IPS-20b (cell line): ENCODE results near the gene EEF1AKMT3.

Experiments
- H3K27ac ChIP-seq: one replicate; pipeline ENCODE4 v1.5.1; 2013; ENCODE audit warnings: low read length
- H3K27me3 ChIP-seq: 2 replicates; pipeline ENCODE4 v1.6.1; 2013; ENCODE audit warnings: mild to moderate bottlenecking, low read length, inconsistent platforms; ENCODE audit not compliant: insufficient read depth
- H3K36me3 ChIP-seq: 2 replicates; pipeline ENCODE4 v1.6.1; 2013; ENCODE audit warnings: low read depth, mild to moderate bottlenecking, inconsistent platforms, low read length, moderate library complexity; ENCODE audit not compliant: insufficient read depth
- H3K4me1 ChIP-seq: 2 replicates; pipeline ENCODE4 v1.6.1; 2013; ENCODE audit warnings: mild to moderate bottlenecking, control low read depth, inconsistent platforms, low read length, moderate library complexity; ENCODE audit not compliant: insufficient read depth
- H3K4me3 ChIP-seq: 2 replicates; pipeline ENCODE4 v1.5.1; 2013; ENCODE audit warnings: mild to moderate bottlenecking, low read length, inconsistent platforms
- H3K9ac ChIP-seq: 2 replicates; pipeline ENCODE4 v1.6.1; 2013; ENCODE audit warnings: low read depth, mild to moderate bottlenecking, inconsistent platforms, low read length, moderate library complexity
- H3K9me3 ChIP-seq: 2 replicates; pipeline ENCODE4 v1.6.1; 2013; ENCODE audit warnings: mild to moderate bottlenecking, low read depth, low read length, inconsistent platforms; ENCODE audit not compliant: insufficient read depth

EEF1AKMT3 gene

DNA sequence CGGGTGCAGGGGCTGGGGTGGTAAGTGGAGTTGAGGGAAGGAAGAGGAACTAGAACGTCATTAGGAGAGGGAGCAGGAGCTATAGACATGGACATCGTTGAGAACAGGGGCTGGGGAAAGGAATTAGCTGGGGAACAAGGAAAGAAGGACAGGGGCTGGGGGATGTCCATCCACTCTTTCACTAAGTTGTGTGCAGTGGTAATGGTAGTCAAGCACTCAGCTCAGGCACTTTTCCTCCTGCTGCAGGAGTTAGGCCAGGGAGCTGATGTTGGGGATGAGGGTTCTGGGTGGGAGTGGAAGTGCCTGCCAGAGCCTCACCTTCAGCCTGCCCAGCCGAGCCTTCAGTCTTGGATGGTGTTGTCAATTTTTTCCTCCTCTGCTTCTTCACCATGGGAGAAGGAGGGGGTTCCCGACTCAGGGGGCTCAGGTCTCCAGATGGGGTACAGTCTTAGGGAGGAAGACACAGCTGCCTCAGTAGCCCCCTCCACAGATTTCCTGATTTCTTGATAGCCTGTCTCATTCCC lies 43.0 kb upstream of the EEF1AKMT3 start:
- H3K9ac ChIP-seq = no peak overlapping the region
- peaks cover 99% of the 10 kb centered on the region for H3K27me3 ChIP-seq
- no peak overlapping the region for H3K27ac ChIP-seq
- H3K4me3 ChIP-seq = no peak overlapping the region
- peaks cover 5% of the 10 kb centered on the region; the same call in 1 of the 2 replicates for H3K4me1 ChIP-seq
- H3K36me3 ChIP-seq = no peaks in the 10 kb centered on the region
- no peaks in the 10 kb centered on the region for H3K9me3 ChIP-seq

DNA sequence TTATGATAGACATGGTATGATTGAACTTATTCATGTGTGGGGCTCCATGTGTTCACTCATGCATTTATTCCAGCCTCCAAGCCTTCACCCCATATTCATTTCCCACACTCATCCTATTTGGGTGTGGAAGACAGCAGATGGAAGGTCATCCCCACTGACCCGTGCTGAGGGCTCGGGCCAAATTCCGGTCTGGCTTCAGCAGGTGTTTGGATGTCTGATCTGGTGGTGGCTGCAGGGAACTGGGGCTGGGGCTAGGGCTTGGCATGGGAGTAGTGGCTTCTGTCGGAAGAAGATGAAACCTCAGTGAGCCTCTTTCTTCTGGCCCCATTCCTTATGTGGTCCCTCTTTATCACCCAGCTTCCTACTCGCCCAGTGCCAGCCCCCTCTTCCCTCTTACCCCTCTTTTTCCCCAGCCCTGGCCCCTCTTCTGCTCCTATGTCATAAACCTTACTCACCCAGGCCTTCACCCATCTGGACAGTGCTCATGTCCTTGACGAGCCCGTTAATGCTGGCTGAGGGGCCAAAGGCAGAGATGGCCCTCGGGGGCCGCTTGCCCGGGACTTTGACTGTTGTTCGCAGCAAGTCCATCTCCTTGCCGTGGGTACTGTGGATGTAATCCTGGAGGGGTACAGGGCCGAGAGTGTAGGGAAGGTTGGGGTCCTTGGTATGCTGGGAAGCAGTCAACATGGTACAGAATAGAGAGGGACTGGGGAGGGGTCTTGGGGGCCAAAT lies 41.9 kb upstream of the EEF1AKMT3 start:
- Histone ChIP-seq H3K4me1 (peaks cover 5% of the 10 kb centered on the region; the same call in 1 of the 2 replicates), H3K9me3 (no peaks in the 10 kb centered on the region), H3K36me3 (no peaks in the 10 kb centered on the region), H3K27me3 (peaks cover 99% of the 10 kb centered on the region), H3K4me3 (no peak overlapping the region), H3K27ac (no peak overlapping the region), H3K9ac (no peak overlapping the region)

DNA sequence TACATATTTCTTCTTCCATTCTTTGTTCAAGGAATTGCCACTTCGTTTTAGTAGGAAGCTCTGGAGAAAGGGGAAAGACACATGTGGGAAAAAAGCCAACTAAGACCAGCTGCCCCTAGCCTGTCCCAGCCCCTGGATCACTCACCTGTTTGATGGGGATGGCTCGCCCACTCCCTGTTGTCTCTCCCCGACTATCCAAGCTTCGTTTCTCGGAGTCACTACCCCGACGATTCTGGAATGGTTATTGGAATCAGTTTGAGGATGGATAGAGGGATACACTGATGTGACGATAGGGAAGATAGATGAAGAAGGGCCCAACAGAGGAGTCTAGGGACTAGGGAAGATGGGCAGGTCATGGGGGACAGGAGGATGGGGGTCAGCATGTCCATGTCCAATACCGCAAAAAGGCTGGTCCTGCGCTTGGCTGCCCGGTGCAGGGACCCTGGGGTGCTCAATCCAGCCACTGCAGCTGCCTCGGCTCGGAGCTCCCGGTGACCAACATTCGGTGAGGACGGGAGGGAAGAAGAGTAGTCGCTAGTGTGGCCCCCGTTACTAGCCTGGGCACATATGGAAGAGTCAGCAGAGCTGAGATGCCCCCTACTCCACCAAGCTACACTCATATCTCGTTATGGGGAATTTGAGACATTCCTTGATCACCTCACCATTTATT lies 40.9 kb upstream of the EEF1AKMT3 start:
- H3K9ac ChIP-seq = no peak overlapping the region
- H3K27me3 ChIP-seq = peaks cover 100% of the 10 kb centered on the region
- H3K4me1 ChIP-seq = peaks cover 5% of the 10 kb centered on the region; the same call in 1 of the 2 replicates
- no peak overlapping the region for H3K4me3 ChIP-seq
- no peaks in the 10 kb centered on the region for H3K36me3 ChIP-seq
- H3K9me3 ChIP-seq = no peaks in the 10 kb centered on the region
- H3K27ac ChIP-seq = no peak overlapping the region

DNA sequence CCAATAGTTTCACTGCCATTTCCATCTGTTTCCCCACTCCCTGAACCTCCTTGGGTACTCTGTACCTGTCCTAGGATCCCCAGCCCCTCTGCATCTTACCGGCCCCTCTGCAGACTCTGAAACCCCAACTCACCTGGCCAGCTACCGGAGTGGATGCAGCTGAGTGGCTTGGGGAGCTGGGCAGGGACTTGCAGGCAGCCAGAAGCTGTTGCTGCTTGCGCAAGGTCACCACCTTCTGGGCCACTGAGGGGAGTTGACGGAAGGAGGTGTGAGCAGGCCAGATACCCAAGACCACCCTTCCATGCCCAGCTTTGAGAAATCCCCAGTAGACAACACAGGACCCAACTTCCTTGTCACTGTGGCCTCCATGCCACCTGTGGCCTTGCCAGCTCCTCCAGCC lies 40.1 kb upstream of the EEF1AKMT3 start:
- Histone ChIP-seq H3K27me3 (peaks cover 100% of the 10 kb centered on the region), H3K36me3 (no peaks in the 10 kb centered on the region), H3K27ac (no peak overlapping the region), H3K4me1 (peaks cover 5% of the 10 kb centered on the region; the same call in 1 of the 2 replicates), H3K4me3 (no peak overlapping the region), H3K9me3 (no peaks in the 10 kb centered on the region), H3K9ac (no peak overlapping the region)

DNA sequence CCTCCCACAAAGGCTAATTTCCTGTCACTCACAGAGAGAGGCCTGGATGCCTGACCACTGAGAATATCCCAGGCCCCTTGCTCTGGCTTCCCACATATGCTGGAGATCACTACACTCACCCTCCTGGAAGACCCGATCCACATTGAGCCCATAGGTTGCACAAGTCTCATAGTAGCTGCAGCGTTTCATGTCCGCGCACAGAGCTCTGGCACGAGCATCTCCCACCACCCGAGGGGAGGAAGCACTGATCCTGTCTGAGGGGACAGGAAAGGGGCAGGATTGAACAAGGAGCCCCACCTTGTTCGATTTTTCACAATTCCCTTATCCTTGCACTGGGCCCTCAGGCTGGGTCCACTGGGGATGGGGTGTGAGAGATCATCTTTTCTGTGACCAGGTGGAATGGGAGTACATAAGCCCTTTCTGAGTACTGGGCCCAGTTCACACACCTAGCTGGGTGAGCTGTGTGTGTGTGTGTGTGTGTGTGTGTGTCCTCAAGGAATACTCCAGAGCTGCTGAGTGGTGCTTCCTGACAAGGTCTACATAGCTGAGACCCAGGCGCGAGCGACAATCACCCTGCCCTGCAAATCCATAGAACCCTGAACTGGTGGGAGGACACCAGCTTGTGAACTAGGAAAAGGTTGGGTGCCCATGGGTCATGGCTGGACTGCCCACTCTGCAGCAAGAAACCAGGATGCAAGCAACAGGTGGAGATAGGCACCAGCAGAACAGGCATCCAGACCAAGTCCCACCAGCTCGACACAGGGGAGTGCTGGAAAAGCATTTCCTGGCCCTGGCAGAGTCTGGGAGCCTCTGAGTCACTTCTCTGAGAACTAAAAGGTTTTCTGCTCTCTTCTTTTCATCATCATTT lies 39.5 kb upstream of the EEF1AKMT3 start:
- peaks cover 100% of the 10 kb centered on the region for H3K27me3 ChIP-seq
- no peak overlapping the region for H3K4me3 ChIP-seq
- H3K4me1 ChIP-seq = 0 out of 2 replicates have a peak, but pooled peaks cover 3% of the 10 kb centered on the region
- H3K9ac ChIP-seq = no peak overlapping the region
- H3K36me3 ChIP-seq = no peaks in the 10 kb centered on the region
- no peaks in the 10 kb centered on the region for H3K9me3 ChIP-seq
- no peak overlapping the region for H3K27ac ChIP-seq

DNA sequence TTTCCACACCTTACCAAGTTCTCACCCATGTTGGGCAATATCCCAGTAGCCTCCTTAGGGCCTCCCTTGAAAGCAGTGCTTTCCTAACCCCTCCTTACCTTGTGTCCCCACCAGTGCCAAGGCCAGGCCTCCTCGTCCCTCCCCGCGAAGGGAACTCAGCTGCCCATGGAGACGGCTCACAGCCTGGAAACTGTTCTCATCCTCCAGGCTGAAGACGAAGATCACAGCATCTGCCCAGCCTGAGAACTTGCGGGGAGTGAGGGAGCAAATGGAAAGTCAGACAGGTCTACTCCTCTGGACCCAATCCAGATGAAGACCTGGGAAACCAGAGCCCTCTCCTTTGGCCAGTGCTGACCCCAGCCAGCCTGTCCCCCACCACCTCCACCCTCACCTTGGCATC lies 38.5 kb upstream of the EEF1AKMT3 start:
- H3K36me3 ChIP-seq = no peaks in the 10 kb centered on the region
- H3K9ac ChIP-seq = no peak overlapping the region
- peaks cover 100% of the 10 kb centered on the region for H3K27me3 ChIP-seq
- no peak overlapping the region for H3K4me3 ChIP-seq
- H3K4me1 ChIP-seq = 0 out of 2 replicates have a peak, but pooled peaks cover 3% of the 10 kb centered on the region
- no peak overlapping the region for H3K27ac ChIP-seq
- H3K9me3 ChIP-seq = no peaks in the 10 kb centered on the region

DNA sequence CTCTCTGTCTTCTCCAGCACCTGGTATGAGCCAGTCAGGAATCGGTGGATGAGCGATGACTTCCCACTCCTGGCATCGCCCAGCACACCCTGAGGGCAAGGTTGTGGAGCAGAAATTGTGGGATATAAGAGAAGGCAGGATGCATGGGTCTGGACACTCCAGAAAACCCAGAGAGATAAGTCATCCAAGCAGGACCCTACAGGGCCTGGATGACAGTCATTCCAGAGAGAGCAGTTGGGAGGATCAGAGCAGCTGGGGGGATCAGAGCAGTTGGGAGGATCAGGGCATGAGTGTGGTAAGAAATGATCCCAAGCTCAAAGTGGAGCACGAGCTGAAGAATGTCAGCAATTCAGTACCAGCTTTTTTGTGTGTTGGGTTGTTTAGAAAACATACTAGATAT lies 37.8 kb upstream of the EEF1AKMT3 start:
- Histone ChIP-seq H3K36me3 (no peaks in the 10 kb centered on the region), H3K27me3 (peaks cover 100% of the 10 kb centered on the region)

DNA sequence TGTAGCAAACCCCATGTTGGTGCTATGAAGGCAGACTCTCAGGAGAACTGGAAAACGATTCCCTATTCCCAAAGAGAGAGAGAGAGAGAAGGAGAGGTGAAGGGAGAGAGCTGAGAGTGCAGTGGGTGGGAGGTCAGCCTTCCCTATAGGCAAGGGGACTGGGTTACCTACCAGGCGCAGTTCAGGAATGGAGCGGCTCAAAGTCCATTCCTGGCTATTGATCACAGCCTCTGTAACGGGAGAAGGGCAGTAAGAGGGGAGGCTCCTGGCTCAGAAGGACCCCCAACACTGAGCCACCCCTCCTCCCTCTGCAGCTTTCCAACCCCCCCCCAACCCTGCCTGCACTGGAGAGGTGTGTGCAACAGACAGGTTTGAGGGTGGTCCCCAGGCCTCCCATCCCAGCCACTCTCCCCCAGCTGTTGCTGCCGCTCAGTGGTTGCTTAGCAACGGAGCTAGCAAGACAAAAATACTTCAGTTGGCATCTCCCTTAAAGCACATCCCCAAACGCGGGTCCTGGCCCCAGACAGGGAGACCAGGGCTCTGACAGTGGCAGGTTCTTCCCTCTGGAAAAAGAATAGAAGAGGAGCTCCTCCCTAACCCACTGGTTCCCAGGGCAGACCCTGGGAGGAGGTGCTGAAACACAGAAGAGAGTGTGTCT lies 37.1 kb upstream of the EEF1AKMT3 start:
- peak overlapping the region; percentile 61; the same call in 1 of the 2 replicates for H3K4me3 ChIP-seq
- no peaks in the 10 kb centered on the region for H3K9me3 ChIP-seq
- no peak overlapping the region for H3K9ac ChIP-seq
- no peak overlapping the region for H3K27ac ChIP-seq
- peaks cover 100% of the 10 kb centered on the region for H3K27me3 ChIP-seq
- H3K4me1 ChIP-seq = peaks cover 3% of the 10 kb centered on the region; the same call in 1 of the 2 replicates
- H3K36me3 ChIP-seq = no peaks in the 10 kb centered on the region

More for the DNA sequence above, 37.8 kb upstream of the EEF1AKMT3 start:
- H3K9ac ChIP-seq = no peak overlapping the region
- H3K27ac ChIP-seq = no peak overlapping the region
- H3K9me3 ChIP-seq = no peaks in the 10 kb centered on the region
- H3K4me3 ChIP-seq = no peak overlapping the region
- peaks cover 3% of the 10 kb centered on the region; the same call in 1 of the 2 replicates for H3K4me1 ChIP-seq

DNA sequence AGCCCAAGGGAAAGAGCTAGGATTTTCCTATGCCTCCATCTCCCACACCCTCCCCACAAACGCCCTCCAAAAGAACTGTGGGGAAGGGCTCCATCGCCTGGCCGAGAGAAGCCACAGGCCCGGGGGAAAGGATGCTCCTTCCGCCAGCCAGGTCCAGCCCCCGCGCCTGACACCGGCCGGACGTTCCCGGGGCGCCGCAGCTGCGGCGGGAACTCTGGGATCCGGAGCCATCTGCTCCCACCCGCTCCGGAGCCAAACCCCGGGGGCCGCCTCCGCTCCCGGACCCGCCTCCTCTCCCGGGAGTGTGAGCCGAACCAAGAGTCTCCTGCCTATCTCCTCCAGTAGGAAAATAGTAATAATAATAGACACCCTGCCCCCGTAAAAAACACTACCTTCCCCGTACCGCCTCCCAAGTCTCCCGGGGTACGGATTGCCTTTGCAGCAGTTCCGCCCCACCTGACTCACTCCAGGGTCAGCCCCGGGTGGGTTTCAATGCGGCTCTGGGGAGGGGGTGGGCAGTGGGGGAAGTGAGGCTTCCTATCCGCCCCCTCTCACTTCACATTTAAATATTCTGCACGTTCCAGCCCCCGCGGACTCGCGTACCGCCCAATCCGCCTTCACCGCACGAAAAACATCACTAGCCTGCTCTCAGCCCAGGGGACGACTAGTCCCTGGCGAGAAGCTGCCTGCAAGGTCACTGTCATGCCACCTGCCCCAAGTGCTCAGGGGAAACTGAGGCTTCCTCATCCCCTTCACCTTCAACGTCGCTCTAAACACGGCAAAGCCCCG lies 36.3 kb upstream of the EEF1AKMT3 start:
- peaks cover 100% of the 10 kb centered on the region for H3K27me3 ChIP-seq
- peak overlapping the region; percentile 61; the same call in 1 of the 2 replicates for H3K4me3 ChIP-seq
- H3K9ac ChIP-seq = no peak overlapping the region
- H3K4me1 ChIP-seq = peaks cover 3% of the 10 kb centered on the region; the same call in 1 of the 2 replicates
- H3K36me3 ChIP-seq = no peaks in the 10 kb centered on the region
- H3K27ac ChIP-seq = no peak overlapping the region
- H3K9me3 ChIP-seq = no peaks in the 10 kb centered on the region

DNA sequence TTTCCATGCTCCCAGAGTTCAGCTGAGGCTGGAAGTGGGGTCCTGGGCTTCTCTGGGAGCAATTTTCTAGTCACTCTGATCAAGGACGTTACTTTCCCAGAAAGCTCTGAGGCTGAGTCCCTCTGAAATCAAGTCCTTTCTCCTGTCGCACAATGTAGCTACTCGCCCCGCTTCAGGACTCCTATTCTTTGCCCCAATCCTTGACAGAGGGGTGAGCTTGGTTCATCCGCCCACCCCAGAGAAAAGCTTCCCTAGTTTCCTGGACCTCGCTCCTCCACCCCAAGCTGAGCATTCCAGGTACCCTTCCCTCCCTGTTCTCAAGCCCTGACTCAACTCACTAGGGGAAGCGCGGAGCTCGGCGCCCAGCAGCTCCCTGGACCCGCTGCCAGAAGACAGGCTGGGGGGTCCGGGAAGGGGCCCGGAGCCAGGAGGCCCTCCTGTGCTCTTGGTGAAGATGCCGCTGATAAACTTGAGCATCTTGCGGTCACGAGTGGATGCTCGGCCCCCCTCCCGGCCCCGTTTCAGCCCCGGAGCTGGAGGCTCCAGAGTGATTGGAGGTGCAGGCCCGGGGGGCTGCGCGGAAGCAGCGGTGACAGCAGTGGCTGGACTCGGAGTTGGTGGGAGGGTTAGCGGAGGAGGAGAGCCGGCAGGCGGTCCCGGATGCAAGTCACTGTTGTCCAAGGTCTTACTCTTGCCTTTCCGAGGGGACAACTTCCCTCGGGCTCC lies 35.5 kb upstream of the EEF1AKMT3 start:
- no peaks in the 10 kb centered on the region for H3K36me3 ChIP-seq
- peaks cover 3% of the 10 kb centered on the region; the same call in 1 of the 2 replicates for H3K4me1 ChIP-seq
- H3K9me3 ChIP-seq = no peaks in the 10 kb centered on the region
- peaks cover 100% of the 10 kb centered on the region for H3K27me3 ChIP-seq
- H3K9ac ChIP-seq = no peak overlapping the region
- peak overlapping the region; percentile 61; the same call in 1 of the 2 replicates for H3K4me3 ChIP-seq
- no peak overlapping the region for H3K27ac ChIP-seq
